GM19455 (cell line): ENCODE measurements around the gene ZNF660.
"Not testable (repeated sequence)": the region's sequence is repeated elsewhere in the genome, so short reads cannot be mapped to it uniquely, and the experiment has no call there.

ENCODE experiments used
- ATAC-seq: cut with Tn5 transposase; IDR thresholded peaks from one replicate; pipeline ENCODE4 v1.9.1; 2021; ENCODE audit not compliant: unreplicated experiment

The ZNF660 gene

GRCh38 chr3:44584646-44585501, at the start of gene ZNF660:
ZNF660 (plus strand) TSS chr3:44584964; CDS start chr3:44594194, 9,230 bp downstream.
- ATAC-seq: peak; percentile 88

- ATAC-seq: no peak
These were observed 49.4 kb upstream of the ZNF660 start for GRCh38 chr3:44535364-44535763.

GRCh38 chr3:44544811-44545210, 40.0 kb upstream of the ZNF660 start:
- not testable (repeated sequence) for ATAC-seq

GRCh38 chr3:44554626-44555592, 29.9 kb upstream of the ZNF660 start, which contains the start of gene ZKSCAN7:
ZKSCAN7 (plus strand) TSS chr3:44555193; CDS start chr3:44557048, 1,855 bp downstream.
- ATAC-seq: peak; percentile 80

GRCh38 chr3:44555723-44556122, 29.0 kb upstream of the ZNF660 start:
- ATAC-seq: no peak

- no peak for ATAC-seq
These were observed 27.7 kb upstream of the ZNF660 start for GRCh38 chr3:44557074-44557473.

GRCh38 chr3:44561076-44561475, 23.7 kb upstream of the ZNF660 start:
- no peak for ATAC-seq

- no peak for ATAC-seq
These were observed 22.6 kb upstream of the ZNF660 start for GRCh38 chr3:44562147-44562546.

- ATAC-seq: no peak
These were observed 16.2 kb upstream of the ZNF660 start for GRCh38 chr3:44568561-44568960.

- no peak for ATAC-seq
These were observed 13.7 kb upstream of the ZNF660 start for GRCh38 chr3:44571024-44571423.

GRCh38 chr3:44576613-44577012, 8.2 kb upstream of the ZNF660 start:
- ATAC-seq: no peak

GRCh38 chr3:44577354-44577952, 7.3 kb upstream of the ZNF660 start:
- not testable (repeated sequence) for ATAC-seq

GRCh38 chr3:44578316-44578715, 6.4 kb upstream of the ZNF660 start:
- not testable (repeated sequence) for ATAC-seq

GRCh38 chr3:44578924-44579515, 5.7 kb upstream of the ZNF660 start:
- ATAC-seq: not testable (repeated sequence)

- ATAC-seq: not testable (repeated sequence)
These were observed 5.0 kb upstream of the ZNF660 start for GRCh38 chr3:44579749-44580148.

GRCh38 chr3:44580971-44581370, 3.8 kb upstream of the ZNF660 start:
- not testable (repeated sequence) for ATAC-seq

- ATAC-seq: no peak
These were observed 11.9 kb downstream of the ZNF660 start for GRCh38 chr3:44596621-44597020.

- no peak for ATAC-seq
These were observed 17.0 kb downstream of the ZNF660 start for GRCh38 chr3:44601749-44602148.

GRCh38 chr3:44612678-44613077, 27.9 kb downstream of the ZNF660 start:
- ATAC-seq: no peak

GRCh38 chr3:44624749-44625480, 40.2 kb downstream of the ZNF660 start, which contains the start of gene ZNF197:
ZNF197 (plus strand) TSS chr3:44625036; CDS start chr3:44629155, 4,119 bp downstream.
- peak; percentile 94 for ATAC-seq
